ENCODE results near the gene WDFY3.

Gene WDFY3

DNA sequence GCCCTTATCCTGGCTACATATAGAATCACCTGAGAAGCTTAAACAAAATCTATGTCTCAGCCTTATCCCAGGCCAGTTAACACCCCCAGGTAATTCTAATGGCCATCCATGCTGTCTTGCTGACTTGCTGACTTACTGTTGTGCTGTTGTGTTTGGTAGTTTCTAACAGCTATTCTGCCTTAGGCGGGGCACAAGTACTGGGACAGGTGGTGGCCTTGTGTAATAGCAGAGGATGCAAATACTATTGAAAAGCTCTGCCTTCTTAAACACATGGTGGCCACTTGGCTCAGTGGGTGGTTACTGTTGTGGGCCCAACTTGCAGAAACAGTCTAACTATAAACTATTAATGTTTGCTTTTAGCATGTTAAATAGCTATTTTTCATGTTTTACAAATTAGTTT lies 327.3 kb downstream of the WDFY3 start:
- no peak for ATAC-seq

GRCh38 chr4:84638092-84638491 lies 328.4 kb downstream of the WDFY3 start:
- TF ChIP-seq ZNF8 (CRISPR knock-in tag; IDR thresholded peaks at IDR 0.05), result no peak
- no peak for TF ChIP-seq ZFP30 (CRISPR knock-in tag; IDR thresholded peaks at IDR 0.05)
- no peak for TF ChIP-seq TOX (CRISPR knock-in tag; IDR thresholded peaks at IDR 0.05; ENCODE audit: borderline replicate concordance)
- TF ChIP-seq, protein P1, sequence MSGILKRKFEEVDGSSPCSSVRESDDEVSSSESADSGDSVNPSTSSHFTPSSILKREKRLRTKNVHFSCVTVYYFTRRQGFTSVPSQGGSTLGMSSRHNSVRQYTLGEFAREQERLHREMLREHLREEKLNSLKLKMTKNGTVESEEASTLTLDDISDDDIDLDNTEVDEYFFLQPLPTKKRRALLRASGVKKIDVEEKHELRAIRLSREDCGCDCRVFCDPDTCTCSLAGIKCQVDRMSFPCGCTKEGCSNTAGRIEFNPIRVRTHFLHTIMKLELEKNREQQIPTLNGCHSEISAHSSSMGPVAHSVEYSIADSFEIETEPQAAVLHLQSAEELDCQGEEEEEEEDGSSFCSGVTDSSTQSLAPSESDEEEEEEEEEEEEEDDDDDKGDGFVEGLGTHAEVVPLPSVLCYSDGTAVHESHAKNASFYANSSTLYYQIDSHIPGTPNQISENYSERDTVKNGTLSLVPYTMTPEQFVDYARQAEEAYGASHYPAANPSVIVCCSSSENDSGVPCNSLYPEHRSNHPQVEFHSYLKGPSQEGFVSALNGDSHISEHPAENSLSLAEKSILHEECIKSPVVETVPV (CRISPR knock-in tag; IDR thresholded peaks at IDR 0.05), result no peak
- no peak for ATAC-seq

More for the DNA sequence above, 327.3 kb downstream of the WDFY3 start:
- TF ChIP-seq, protein P2, sequence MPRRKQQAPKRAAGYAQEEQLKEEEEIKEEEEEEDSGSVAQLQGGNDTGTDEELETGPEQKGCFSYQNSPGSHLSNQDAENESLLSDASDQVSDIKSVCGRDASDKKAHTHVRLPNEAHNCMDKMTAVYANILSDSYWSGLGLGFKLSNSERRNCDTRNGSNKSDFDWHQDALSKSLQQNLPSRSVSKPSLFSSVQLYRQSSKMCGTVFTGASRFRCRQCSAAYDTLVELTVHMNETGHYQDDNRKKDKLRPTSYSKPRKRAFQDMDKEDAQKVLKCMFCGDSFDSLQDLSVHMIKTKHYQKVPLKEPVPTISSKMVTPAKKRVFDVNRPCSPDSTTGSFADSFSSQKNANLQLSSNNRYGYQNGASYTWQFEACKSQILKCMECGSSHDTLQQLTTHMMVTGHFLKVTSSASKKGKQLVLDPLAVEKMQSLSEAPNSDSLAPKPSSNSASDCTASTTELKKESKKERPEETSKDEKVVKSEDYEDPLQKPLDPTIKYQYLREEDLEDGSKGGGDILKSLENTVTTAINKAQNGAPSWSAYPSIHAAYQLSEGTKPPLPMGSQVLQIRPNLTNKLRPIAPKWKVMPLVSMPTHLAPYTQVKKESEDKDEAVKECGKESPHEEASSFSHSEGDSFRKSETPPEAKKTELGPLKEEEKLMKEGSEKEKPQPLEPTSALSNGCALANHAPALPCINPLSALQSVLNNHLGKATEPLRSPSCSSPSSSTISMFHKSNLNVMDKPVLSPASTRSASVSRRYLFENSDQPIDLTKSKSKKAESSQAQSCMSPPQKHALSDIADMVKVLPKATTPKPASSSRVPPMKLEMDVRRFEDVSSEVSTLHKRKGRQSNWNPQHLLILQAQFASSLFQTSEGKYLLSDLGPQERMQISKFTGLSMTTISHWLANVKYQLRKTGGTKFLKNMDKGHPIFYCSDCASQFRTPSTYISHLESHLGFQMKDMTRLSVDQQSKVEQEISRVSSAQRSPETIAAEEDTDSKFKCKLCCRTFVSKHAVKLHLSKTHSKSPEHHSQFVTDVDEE (CRISPR knock-in tag; IDR thresholded peaks at IDR 0.05), result no peak
- TF ChIP-seq ZNF70 (CRISPR knock-in tag; IDR thresholded peaks at IDR 0.05) (no peak), ZC3H10 (CRISPR knock-in tag; IDR thresholded peaks at IDR 0.05) (no peak), ZNF565 (CRISPR knock-in tag; conservative IDR thresholded peaks at IDR 0.05; ENCODE audit: low read depth) (no peak), ZFP3 (CRISPR knock-in tag; IDR thresholded peaks at IDR 0.05) (no peak), TCF4 (CRISPR knock-in tag; IDR thresholded peaks at IDR 0.05; ENCODE audit: borderline replicate concordance) (no peak), RARB (CRISPR knock-in tag; IDR thresholded peaks at IDR 0.05) (no peak), ARNTL (CRISPR knock-in tag; IDR thresholded peaks at IDR 0.05; ENCODE audit: borderline replicate concordance, low read depth) (no peak), TOX (CRISPR knock-in tag; IDR thresholded peaks at IDR 0.05; ENCODE audit: borderline replicate concordance) (no peak), BACH2 (CRISPR knock-in tag; IDR thresholded peaks at IDR 0.05; ENCODE audit: borderline replicate concordance) (no peak), ISL1 (CRISPR knock-in tag; IDR thresholded peaks at IDR 0.05) (no peak), SNAI2 (CRISPR knock-in tag; IDR thresholded peaks at IDR 0.05) (no peak), ESRRG (CRISPR knock-in tag; IDR thresholded peaks at IDR 0.05) (no peak)
- TF ChIP-seq, protein P1 (CRISPR knock-in tag; IDR thresholded peaks at IDR 0.05), result no peak
- TF ChIP-seq, protein P3, sequence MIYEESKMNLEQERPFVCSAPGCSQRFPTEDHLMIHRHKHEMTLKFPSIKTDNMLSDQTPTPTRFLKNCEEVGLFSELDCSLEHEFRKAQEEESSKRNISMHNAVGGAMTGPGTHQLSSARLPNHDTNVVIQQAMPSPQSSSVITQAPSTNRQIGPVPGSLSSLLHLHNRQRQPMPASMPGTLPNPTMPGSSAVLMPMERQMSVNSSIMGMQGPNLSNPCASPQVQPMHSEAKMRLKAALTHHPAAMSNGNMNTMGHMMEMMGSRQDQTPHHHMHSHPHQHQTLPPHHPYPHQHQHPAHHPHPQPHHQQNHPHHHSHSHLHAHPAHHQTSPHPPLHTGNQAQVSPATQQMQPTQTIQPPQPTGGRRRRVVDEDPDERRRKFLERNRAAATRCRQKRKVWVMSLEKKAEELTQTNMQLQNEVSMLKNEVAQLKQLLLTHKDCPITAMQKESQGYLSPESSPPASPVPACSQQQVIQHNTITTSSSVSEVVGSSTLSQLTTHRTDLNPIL (CRISPR knock-in tag; IDR thresholded peaks at IDR 0.05; ENCODE audit: low read depth), result no peak
- TF ChIP-seq, protein P4, sequence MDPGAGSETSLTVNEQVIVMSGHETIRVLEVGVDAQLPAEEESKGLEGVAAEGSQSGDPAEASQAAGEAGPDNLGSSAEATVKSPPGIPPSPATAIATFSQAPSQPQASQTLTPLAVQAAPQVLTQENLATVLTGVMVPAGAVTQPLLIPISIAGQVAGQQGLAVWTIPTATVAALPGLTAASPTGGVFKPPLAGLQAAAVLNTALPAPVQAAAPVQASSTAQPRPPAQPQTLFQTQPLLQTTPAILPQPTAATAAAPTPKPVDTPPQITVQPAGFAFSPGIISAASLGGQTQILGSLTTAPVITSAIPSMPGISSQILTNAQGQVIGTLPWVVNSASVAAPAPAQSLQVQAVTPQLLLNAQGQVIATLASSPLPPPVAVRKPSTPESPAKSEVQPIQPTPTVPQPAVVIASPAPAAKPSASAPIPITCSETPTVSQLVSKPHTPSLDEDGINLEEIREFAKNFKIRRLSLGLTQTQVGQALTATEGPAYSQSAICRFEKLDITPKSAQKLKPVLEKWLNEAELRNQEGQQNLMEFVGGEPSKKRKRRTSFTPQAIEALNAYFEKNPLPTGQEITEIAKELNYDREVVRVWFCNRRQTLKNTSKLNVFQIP (CRISPR knock-in tag; IDR thresholded peaks at IDR 0.05; ENCODE audit: borderline replicate concordance, low read depth), result no peak

GRCh38 chr4:84634961-84635360 lies 331.5 kb downstream of the WDFY3 start:
- ATAC-seq, result no peak
- TF ChIP-seq ZFP30 (CRISPR knock-in tag; IDR thresholded peaks at IDR 0.05) (no peak), GLIS3 (CRISPR knock-in tag; IDR thresholded peaks at IDR 0.05) (no peak), ZNF8 (CRISPR knock-in tag; IDR thresholded peaks at IDR 0.05) (no peak), ESRRG (CRISPR knock-in tag; IDR thresholded peaks at IDR 0.05) (no peak), OSR1 (CRISPR knock-in tag; IDR thresholded peaks at IDR 0.05) (no peak), ZC3H10 (CRISPR knock-in tag; IDR thresholded peaks at IDR 0.05) (no peak), BACH2 (CRISPR knock-in tag; IDR thresholded peaks at IDR 0.05; ENCODE audit: borderline replicate concordance) (no peak)
- TF ChIP-seq, protein P3 (CRISPR knock-in tag; IDR thresholded peaks at IDR 0.05; ENCODE audit: low read depth), result no peak
- TF ChIP-seq, protein P4 (CRISPR knock-in tag; IDR thresholded peaks at IDR 0.05; ENCODE audit: borderline replicate concordance, low read depth), result no peak
- TF ChIP-seq, protein P5, sequence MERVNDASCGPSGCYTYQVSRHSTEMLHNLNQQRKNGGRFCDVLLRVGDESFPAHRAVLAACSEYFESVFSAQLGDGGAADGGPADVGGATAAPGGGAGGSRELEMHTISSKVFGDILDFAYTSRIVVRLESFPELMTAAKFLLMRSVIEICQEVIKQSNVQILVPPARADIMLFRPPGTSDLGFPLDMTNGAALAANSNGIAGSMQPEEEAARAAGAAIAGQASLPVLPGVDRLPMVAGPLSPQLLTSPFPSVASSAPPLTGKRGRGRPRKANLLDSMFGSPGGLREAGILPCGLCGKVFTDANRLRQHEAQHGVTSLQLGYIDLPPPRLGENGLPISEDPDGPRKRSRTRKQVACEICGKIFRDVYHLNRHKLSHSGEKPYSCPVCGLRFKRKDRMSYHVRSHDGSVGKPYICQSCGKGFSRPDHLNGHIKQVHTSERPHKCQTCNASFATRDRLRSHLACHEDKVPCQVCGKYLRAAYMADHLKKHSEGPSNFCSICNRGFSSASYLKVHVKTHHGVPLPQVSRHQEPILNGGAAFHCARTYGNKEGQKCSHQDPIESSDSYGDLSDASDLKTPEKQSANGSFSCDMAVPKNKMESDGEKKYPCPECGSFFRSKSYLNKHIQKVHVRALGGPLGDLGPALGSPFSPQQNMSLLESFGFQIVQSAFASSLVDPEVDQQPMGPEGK (CRISPR knock-in tag; IDR thresholded peaks at IDR 0.05; ENCODE audit: borderline replicate concordance), result no peak

Measured in SK-N-SH treated with all-trans-retinoic acid at 6 μM for 48 hours (cell line).